ENCODE results near the gene INAFM2. TPM values are rescaled to one million over a fixed set of nuclear protein-coding genes. Genes with fewer than 3 reads are reported as not detected.

The INAFM2 gene
- total RNA-seq, 1 experiment from 2014 or later: 14.3 TPM

DNA sequence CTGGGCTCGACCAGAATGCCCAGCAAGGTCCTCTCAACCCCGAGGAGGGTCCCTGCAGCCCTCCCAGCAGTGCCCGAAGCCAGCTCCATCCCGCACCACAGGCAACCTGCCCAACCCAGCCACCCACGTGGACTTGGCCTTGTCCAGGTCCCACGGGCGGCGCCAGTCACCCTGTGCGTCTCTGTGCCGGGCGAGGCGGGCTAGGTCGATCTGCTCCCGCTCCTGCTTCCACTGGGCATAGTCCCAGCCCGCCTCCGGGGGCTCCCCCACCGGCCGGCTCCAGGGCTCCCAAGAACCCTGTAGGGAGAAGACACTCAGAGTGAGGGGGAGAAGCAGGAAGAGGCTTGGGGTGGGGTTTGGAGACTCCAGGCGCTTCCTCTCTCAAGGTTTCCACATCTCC, 14.1 kb downstream of the INAFM2 start:
- peak overlapping the region; percentile 77 for H3K4me3 Mint-ChIP-seq (ENCODE audit: low read depth, unreplicated experiment)
- intact Hi-C loops (cut with micrococcal nuclease; ENCODE audit: unreplicated experiment): no loop called here

DNA sequence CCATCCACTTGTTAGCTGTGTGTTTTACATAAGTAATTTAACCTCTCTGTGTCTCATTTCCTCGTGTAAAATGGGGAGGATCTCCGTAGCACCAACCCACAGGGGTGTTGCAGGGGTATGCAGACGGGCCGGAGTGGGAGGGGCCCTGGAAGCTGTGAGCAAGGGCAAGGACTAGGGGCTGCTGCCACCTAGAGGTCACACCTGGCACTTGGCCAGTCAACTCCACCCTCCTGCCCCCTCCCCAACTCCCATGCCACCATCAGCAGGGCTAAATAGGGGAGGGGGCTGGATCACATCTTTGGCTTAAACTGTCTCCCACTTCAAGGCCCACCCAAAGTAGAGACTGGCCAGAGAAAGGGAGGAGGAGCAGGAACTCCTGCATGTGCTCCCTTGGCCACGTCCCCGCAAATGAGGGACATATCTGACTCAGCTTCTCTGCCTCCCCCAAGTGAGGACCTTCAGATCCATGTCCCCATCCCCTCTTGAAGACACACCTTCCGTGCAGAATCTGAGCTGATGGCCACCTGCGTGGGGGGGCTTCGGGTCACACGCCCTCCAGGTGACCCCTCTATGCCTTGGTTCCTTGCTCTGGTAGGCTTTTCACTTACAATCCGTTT, 14.7 kb downstream of the INAFM2 start:
- Mint-ChIP-seq H3K4me1 (ENCODE audit: low read depth, unreplicated experiment) (peaks cover 25% of the 10 kb centered on the region), H3K9me3 (ENCODE audit: low read depth, unreplicated experiment) (no peaks in the 10 kb centered on the region), H3K27ac (ENCODE audit: unreplicated experiment) (peak overlapping the region; percentile 89), H3K27me3 (ENCODE audit: unreplicated experiment) (no peaks in the 10 kb centered on the region), H3K36me3 (ENCODE audit: insufficient read depth, unreplicated experiment) (peaks cover 47% of the 10 kb centered on the region), H3K4me3 (ENCODE audit: low read depth, unreplicated experiment) (peak overlapping the region; percentile 77)
- intact Hi-C loops (cut with micrococcal nuclease; ENCODE audit: unreplicated experiment): no loop called here
- TF ChIP-seq, protein P1, sequence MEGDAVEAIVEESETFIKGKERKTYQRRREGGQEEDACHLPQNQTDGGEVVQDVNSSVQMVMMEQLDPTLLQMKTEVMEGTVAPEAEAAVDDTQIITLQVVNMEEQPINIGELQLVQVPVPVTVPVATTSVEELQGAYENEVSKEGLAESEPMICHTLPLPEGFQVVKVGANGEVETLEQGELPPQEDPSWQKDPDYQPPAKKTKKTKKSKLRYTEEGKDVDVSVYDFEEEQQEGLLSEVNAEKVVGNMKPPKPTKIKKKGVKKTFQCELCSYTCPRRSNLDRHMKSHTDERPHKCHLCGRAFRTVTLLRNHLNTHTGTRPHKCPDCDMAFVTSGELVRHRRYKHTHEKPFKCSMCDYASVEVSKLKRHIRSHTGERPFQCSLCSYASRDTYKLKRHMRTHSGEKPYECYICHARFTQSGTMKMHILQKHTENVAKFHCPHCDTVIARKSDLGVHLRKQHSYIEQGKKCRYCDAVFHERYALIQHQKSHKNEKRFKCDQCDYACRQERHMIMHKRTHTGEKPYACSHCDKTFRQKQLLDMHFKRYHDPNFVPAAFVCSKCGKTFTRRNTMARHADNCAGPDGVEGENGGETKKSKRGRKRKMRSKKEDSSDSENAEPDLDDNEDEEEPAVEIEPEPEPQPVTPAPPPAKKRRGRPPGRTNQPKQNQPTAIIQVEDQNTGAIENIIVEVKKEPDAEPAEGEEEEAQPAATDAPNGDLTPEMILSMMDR (IDR thresholded peaks at IDR 0.05; ENCODE audit: unreplicated experiment): peak; percentile 43
- CTCF ChIA-PET: interaction anchor here (0.5 to 3.8 kb wide), 14 partner anchors 9 to 186 kb away, joined by 3 to 23 read pairs (median 4); partner anchors contain the start of genes INAFM2 and IVD
- DNase-seq: peak; percentile 74
- BruUV-seq (replicated peaks): no TSS peak

More for the DNA sequence above, 14.1 kb downstream of the INAFM2 start:
- CTCF ChIA-PET: interaction anchor here (0.6 to 3.8 kb wide), 10 partner anchors 8 to 98 kb away, joined by 3 to 23 read pairs (median 6); partner anchors contain the start of gene INAFM2
- peaks cover 24% of the 10 kb centered on the region for H3K4me1 Mint-ChIP-seq (ENCODE audit: low read depth, unreplicated experiment)
- peaks cover 53% of the 10 kb centered on the region for H3K36me3 Mint-ChIP-seq (ENCODE audit: insufficient read depth, unreplicated experiment)
- no peaks in the 10 kb centered on the region for H3K9me3 Mint-ChIP-seq (ENCODE audit: low read depth, unreplicated experiment)
- TF ChIP-seq, protein P1 (IDR thresholded peaks at IDR 0.05; ENCODE audit: unreplicated experiment): no peak
- no peak overlapping the region for H3K27ac Mint-ChIP-seq (ENCODE audit: unreplicated experiment)
- no TSS peak for BruUV-seq (replicated peaks)
- no peaks in the 10 kb centered on the region for H3K27me3 Mint-ChIP-seq (ENCODE audit: unreplicated experiment)
- no peak for DNase-seq

DNA sequence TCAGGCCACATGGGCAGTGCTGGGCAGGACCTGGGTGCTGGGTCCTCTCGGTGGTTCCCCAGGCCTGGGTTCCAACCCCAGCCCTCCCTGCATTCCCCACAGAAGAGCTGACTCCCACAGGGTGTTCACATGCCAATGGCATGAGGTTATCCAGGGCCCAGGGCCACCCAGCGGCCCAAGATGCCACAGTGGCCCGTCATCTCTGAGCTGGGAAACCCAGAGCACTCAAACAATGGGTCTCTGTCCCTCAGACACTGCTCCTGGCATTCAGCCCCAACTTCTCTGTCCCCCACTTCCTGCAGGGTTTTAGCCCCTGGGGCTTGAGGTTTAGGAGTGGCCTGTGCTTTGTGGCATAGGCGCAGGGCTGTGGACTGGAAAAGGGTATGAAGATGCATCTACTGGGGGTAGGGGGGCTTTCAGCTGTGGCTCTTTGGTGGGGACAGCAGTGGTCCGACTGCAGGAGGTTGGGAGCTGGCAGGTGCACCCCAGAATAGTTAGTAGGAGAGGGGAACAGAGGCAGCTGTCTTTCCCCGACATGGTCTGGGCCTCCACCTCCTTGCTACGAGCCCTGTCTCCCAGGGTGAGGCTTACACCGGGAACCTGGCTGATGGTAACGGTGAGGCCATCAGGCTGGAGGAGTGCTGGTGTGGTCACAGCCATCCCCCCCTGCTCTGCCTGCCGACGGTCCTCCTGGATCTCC, 15.6 kb downstream of the INAFM2 start:
- Mint-ChIP-seq H3K36me3 (ENCODE audit: insufficient read depth, unreplicated experiment) (peaks cover 44% of the 10 kb centered on the region), H3K4me3 (ENCODE audit: low read depth, unreplicated experiment) (peak overlapping the region; percentile 77), H3K27ac (ENCODE audit: unreplicated experiment) (peak overlapping the region; percentile 89), H3K9me3 (ENCODE audit: low read depth, unreplicated experiment) (no peaks in the 10 kb centered on the region), H3K4me1 (ENCODE audit: low read depth, unreplicated experiment) (peaks cover 34% of the 10 kb centered on the region), H3K27me3 (ENCODE audit: unreplicated experiment) (no peaks in the 10 kb centered on the region)
- TSS peak; percentile 98 for BruUV-seq (replicated peaks)
- CTCF ChIA-PET: interaction anchor here (0.5 to 3.8 kb wide), 14 partner anchors 10 to 187 kb away, joined by 3 to 23 read pairs (median 4); partner anchors contain the start of genes INAFM2, IVD and PLCB2
- DNase-seq: peak; percentile 87
- TF ChIP-seq, protein P1 (IDR thresholded peaks at IDR 0.05; ENCODE audit: unreplicated experiment): no peak
- intact Hi-C loops (cut with micrococcal nuclease; ENCODE audit: unreplicated experiment): no loop called here

DNA sequence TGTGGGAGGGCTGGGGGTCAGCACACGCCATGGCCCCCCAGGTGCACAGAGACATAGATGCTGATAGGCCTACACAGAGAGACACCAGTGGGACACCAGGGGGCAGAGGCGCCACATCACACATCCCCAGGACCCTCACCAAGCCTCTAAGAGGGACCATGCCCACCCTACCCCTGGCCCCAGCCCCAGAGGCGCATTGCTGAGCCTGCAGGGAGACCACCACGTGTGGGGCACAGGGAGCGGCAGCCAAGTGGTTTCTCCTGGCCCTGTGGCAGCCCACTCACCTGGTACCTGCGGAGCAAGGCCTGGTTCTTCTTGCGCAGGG, 16.1 kb downstream of the INAFM2 start:
- CTCF ChIA-PET: interaction anchor here (0.5 to 3.8 kb wide), 10 partner anchors 12 to 270 kb away, joined by 3 to 23 read pairs (median 6); partner anchors contain the start of genes INAFM2 and PLCB2
- intact Hi-C loops (cut with micrococcal nuclease; ENCODE audit: unreplicated experiment): no loop called here
- peak overlapping the region; percentile 89 for H3K27ac Mint-ChIP-seq (ENCODE audit: unreplicated experiment)
- H3K27me3 Mint-ChIP-seq (ENCODE audit: unreplicated experiment): no peaks in the 10 kb centered on the region
- DNase-seq: no peak
- H3K36me3 Mint-ChIP-seq (ENCODE audit: insufficient read depth, unreplicated experiment): peaks cover 44% of the 10 kb centered on the region
- BruUV-seq (replicated peaks): no TSS peak
- H3K4me3 Mint-ChIP-seq (ENCODE audit: low read depth, unreplicated experiment): peak overlapping the region; percentile 77
- no peaks in the 10 kb centered on the region for H3K9me3 Mint-ChIP-seq (ENCODE audit: low read depth, unreplicated experiment)
- TF ChIP-seq, protein P1 (IDR thresholded peaks at IDR 0.05; ENCODE audit: unreplicated experiment): no peak
- H3K4me1 Mint-ChIP-seq (ENCODE audit: low read depth, unreplicated experiment): peaks cover 34% of the 10 kb centered on the region

Data from Calu3 (cell line).